GM21526 (cell line): ENCODE results near the gene VPS4A.

ENCODE experiments used
- ATAC-seq: cut with Tn5 transposase; IDR thresholded peaks from one replicate; pipeline ENCODE4 v1.9.1; 2021; ENCODE audit warnings: moderate library complexity; ENCODE audit not compliant: unreplicated experiment, low FRiP score

Gene VPS4A

GRCh38 chr16:69363281-69363717, 52.1 kb downstream of the VPS4A start:
- ATAC-seq = no peak

- ATAC-seq = no peak
These were observed 52.9 kb downstream of the VPS4A start for GRCh38 chr16:69364088-69364487.

- ATAC-seq = no peak
These were observed 54.8 kb downstream of the VPS4A start for GRCh38 chr16:69365901-69366300.

GRCh38 chr16:69366431-69366830, 55.3 kb downstream of the VPS4A start:
- no peak for ATAC-seq

- no peak for ATAC-seq
These were observed 56.8 kb downstream of the VPS4A start for GRCh38 chr16:69367980-69368379.

GRCh38 chr16:69368866-69369265, 57.7 kb downstream of the VPS4A start:
- no peak for ATAC-seq

- ATAC-seq = no peak
These were observed 60.4 kb downstream of the VPS4A start for GRCh38 chr16:69371564-69371963.

- ATAC-seq = no peak
These were observed 61.9 kb downstream of the VPS4A start for GRCh38 chr16:69373019-69373418.
